HCT116 (cell line): ENCODE measurements around the gene GDPD3. TPM values are rescaled to one million over a fixed set of nuclear protein-coding genes. Genes with fewer than 3 reads are reported as not detected.

Experiments used
- ATAC-seq: fragments of 200-7000 bp; cut with Tn5 transposase; 2 replicates; pipeline ENCODE4 v1.9.1; 2020; ENCODE audit warnings: mild to moderate bottlenecking, moderate library complexity
- BruUV-seq: library from RNA; stranded (reverse); fragments of 400-500 nt; replicated peaks from 2 replicates; lab custom pipeline; 2021; lab: Mats Ljungman, UMichigan
- CTCF ChIA-PET: fragments of 300-600 bp; sonication (Branson Sonifier 250); formaldehyde crosslinking; loops from one replicate; lab custom pipeline; 2021; ENCODE audit warnings: antibody characterized with exemption; lab: Charles Lee
- POLR2A ChIA-PET: fragments of 300-600, 350-600 bp; sonication (Branson Sonifier 250); formaldehyde crosslinking; loops from one replicate; lab custom pipeline; 2021; ENCODE audit warnings: antibody characterized with exemption; lab: Charles Lee
- RAD21 ChIA-PET, 2 experiments: fragments of 300-600 bp; sonication (Branson Sonifier 250); formaldehyde crosslinking; loops; one replicate each; lab custom pipeline; 2023; ENCODE audit warnings: low total read pairs in 2 of 2; ENCODE audit not compliant: uncharacterized antibody in 2 of 2, unreplicated experiment in 2 of 2, low non-redundant PET in 1 of 2; lab: Charles Lee
- DNase-seq: peaks from one replicate; pipeline ENCODE4 v3.0.0-alpha.2; 2010; ENCODE audit warnings: low read depth, low spot score
- H2AFZ ChIP-seq: fragments of 200-600 bp; shearing (Covaris generic), sonication (generic); 2 replicates; pipeline ENCODE4 v1.6.1; 2017; ENCODE audit warnings: low read depth, mixed run types, mixed read lengths, antibody characterized with exemption, low read length; ENCODE audit not compliant: poor library complexity, severe bottlenecking
- H3K27ac ChIP-seq: 2 replicates; pipeline ENCODE4 v1.5.1; 2012; ENCODE audit warnings: low read depth, low read length
- H3K27me3 ChIP-seq: fragments of 200-600 bp; sonication (generic); 2 replicates; pipeline ENCODE4 v1.6.1; 2016; ENCODE audit warnings: mixed run types, low read length, mixed read lengths; ENCODE audit not compliant: insufficient read depth
- H3K36me3 ChIP-seq, 2 experiments: fragments of 200-500 bp in 1 of 2; fragments of 200-600 bp in 1 of 2; sonication (Bioruptor generic) in 1 of 2; sonication (generic) in 1 of 2; 2 replicates each; pipeline versions ENCODE4 v1.5.1 to v1.6.1; 2014 to 2016; ENCODE audit warnings: low read length in 2 of 2, inconsistent platforms in 1 of 2, mixed read lengths in 1 of 2, mixed run types in 1 of 2; ENCODE audit not compliant: insufficient read depth in 2 of 2, control insufficient read depth in 1 of 2
- H3K4me1 ChIP-seq, 2 experiments: fragments of 200-600 bp in 1 of 2; sonication (generic) in 1 of 2; 2 replicates each; pipeline versions ENCODE4 v1.5.1 to v1.6.1; 2012 to 2017; ENCODE audit warnings: low read length in 2 of 2, inconsistent platforms in 1 of 2, mild to moderate bottlenecking in 1 of 2, mixed read lengths in 1 of 2, mixed run types in 1 of 2, moderate library complexity in 1 of 2; ENCODE audit not compliant: insufficient read depth in 2 of 2, control insufficient read depth in 1 of 2
- H3K4me2 ChIP-seq: fragments of 200-600 bp; sonication (generic); 2 replicates; pipeline ENCODE4 v1.6.1; 2017; ENCODE audit warnings: mixed run types, low read length, mixed read lengths
- H3K4me3 ChIP-seq, 2 experiments: fragments of 200-600 bp in 1 of 2; sonication (generic) in 1 of 2; replicated peaks in 1 of 2; 2 replicates each; pipeline ENCODE4 v1.5.1; 2011 to 2016; ENCODE audit warnings: low read length in 2 of 2, control low read depth in 1 of 2, low read depth in 1 of 2, mild to moderate bottlenecking in 1 of 2, mixed read lengths in 1 of 2, mixed run types in 1 of 2
- H3K79me2 ChIP-seq: fragments of 200-600 bp; sonication (generic); 2 replicates; pipeline ENCODE4 v1.6.1; 2017; ENCODE audit warnings: mild to moderate bottlenecking, mixed run types, low read length, moderate library complexity, mixed read lengths; ENCODE audit not compliant: insufficient read depth
- H3K9ac ChIP-seq: fragments of 200-600 bp; sonication (generic); 2 replicates; pipeline ENCODE4 v1.6.1; 2016; ENCODE audit warnings: low read length, mixed read lengths
- H3K9me2 ChIP-seq: fragments of 200-600 bp; sonication (generic), shearing (Covaris generic); 2 replicates; pipeline ENCODE4 v1.6.1; 2017; ENCODE audit warnings: mixed run types, mild to moderate bottlenecking, moderate library complexity; ENCODE audit not compliant: insufficient read depth
- H3K9me3 ChIP-seq, 2 experiments: fragments of 200-500 bp in 1 of 2; fragments of 200-600 bp in 1 of 2; sonication (Bioruptor generic) in 1 of 2; sonication (generic) in 1 of 2; 2 replicates each; pipeline ENCODE4 v1.6.1; 2014 to 2017; ENCODE audit warnings: low read length in 2 of 2, mixed read lengths in 2 of 2, inconsistent platforms in 1 of 2, low read depth in 1 of 2, mild to moderate bottlenecking in 1 of 2, mixed run types in 1 of 2, moderate library complexity in 1 of 2; ENCODE audit not compliant: control insufficient read depth in 1 of 2, insufficient read depth in 1 of 2
- H4K20me1 ChIP-seq: fragments of 200-600 bp; sonication (generic), shearing (Covaris generic); 2 replicates; pipeline ENCODE4 v1.6.1; 2017; ENCODE audit warnings: mixed run types, mild to moderate bottlenecking, moderate library complexity; ENCODE audit not compliant: insufficient read depth
- CTCF ChIP-seq, 3 experiments: fragments of 200-600 bp in 1 of 3; sonication (generic) in 1 of 3; IDR thresholded peaks in 2 of 3; conservative IDR thresholded peaks in 1 of 3; 2 replicates each; pipeline ENCODE4 v1.5.1; 2012 to 2017; ENCODE audit warnings: low read depth in 2 of 3, low read length in 2 of 3, antibody characterized with exemption in 1 of 3, borderline replicate concordance in 1 of 3, control low read depth in 1 of 3, mild to moderate bottlenecking in 1 of 3, mixed read lengths in 1 of 3, mixed run types in 1 of 3, moderate library complexity in 1 of 3; ENCODE audit not compliant: insufficient read depth in 1 of 3
- ELF1 ChIP-seq: IDR thresholded peaks from 2 replicates; pipeline ENCODE4 v1.6.1; 2012; ENCODE audit warnings: low read depth, borderline replicate concordance
- POLR2A ChIP-seq: IDR thresholded peaks from 2 replicates; pipeline ENCODE4 v1.7.0; 2011; ENCODE audit warnings: borderline replicate concordance; ENCODE audit not compliant: insufficient read depth, insufficient read length; ENCODE audit errors: extremely low read depth
- POLR2AphosphoS5 ChIP-seq: IDR thresholded peaks from 2 replicates; pipeline ENCODE4 v1.6.1; 2011; ENCODE audit warnings: mild to moderate bottlenecking, low read depth, low read length, moderate library complexity
- RAD21 ChIP-seq: IDR thresholded peaks from 2 replicates; pipeline ENCODE4 v1.6.1; 2012; ENCODE audit warnings: low read depth, mild to moderate bottlenecking
- SIN3A ChIP-seq: IDR thresholded peaks from 2 replicates; pipeline ENCODE4 v1.6.1; 2012; ENCODE audit warnings: low read depth
- SP1 ChIP-seq: IDR thresholded peaks from 2 replicates; pipeline ENCODE4 v1.6.1; 2012; ENCODE audit warnings: low read depth
- YY1 ChIP-seq: IDR thresholded peaks from 2 replicates; pipeline ENCODE4 v1.6.1; 2011; ENCODE audit warnings: low read length, low read depth, moderate library complexity, mild to moderate bottlenecking; ENCODE audit not compliant: insufficient replicate concordance; ENCODE audit errors: extremely low read depth
- ZBTB33 ChIP-seq: IDR thresholded peaks from 2 replicates; pipeline ENCODE4 v1.6.1; 2011; ENCODE audit warnings: mild to moderate bottlenecking, low read length, moderate library complexity; ENCODE audit not compliant: insufficient replicate concordance; ENCODE audit errors: extremely low read depth
- ZNF274 ChIP-seq: fragments of 200-500 bp; sonication (Bioruptor generic); IDR thresholded peaks from 2 replicates; pipeline ENCODE4 v1.6.1; 2014; ENCODE audit warnings: mild to moderate bottlenecking, low read depth, low read length, inconsistent platforms
- intact Hi-C: fragments of 100-400 bp; cut with micrococcal nuclease; formaldehyde crosslinking; loops from 2 replicates; pipeline ENCODE4 v1.10.0; 2022
- total RNA-seq: library from RNA; stranded (reverse); gene quantifications from one replicate; pipeline ENCODE4 v1.2.1, GENCODE V29; 2021; ENCODE audit not compliant: unreplicated experiment

Gene GDPD3
- total RNA-seq, 1 experiment from 2014 or later = 7.0 TPM

DNA sequence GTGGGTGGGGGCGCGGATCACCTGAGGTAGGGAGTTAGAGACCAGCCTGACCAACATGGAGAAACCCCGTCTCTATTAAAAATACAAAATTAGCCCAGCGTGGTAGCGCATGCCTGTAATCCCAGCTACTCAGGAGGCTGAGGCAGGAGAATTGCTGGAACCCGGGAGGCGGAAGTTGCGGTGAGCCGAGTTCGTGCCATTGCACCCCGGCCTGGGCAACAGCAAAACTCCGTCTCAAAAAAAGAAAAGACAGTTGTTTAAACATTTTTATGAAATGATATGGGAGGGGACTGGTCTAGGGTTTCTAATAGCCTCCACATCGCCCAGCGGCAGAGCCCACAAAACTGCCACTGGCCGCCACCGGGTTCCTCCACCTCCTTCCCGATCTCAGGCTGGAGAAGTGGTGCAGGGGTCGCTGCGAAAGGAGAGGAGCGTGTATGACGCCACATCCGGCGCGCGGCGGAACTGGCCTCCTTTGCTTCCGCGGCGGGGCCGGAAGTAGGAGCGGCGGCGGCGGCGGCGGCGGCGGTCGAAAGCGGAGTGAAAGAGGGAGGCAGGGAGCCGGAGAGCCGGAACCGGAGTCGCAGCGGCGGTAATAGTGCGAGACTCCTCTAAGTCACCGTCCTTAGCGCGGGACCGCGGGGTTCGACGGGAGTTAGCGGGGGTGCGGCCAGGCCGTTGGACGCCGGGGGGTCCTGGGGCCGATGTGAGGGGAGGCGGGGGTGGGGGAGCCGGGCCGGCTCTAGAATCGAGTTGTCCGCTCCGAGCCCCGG is 37.6 kb downstream of the GDPD3 start, which contains the start of gene PPP4C:
PPP4C (plus strand) TSS at position 492 of the 773 bp plus-strand sequence. CDS start 384 bp downstream, outside the sequence.
- RAD21 ChIA-PET = no interaction called here
- TF ChIP-seq SP1 = 0 out of 2 replicates have a peak, but pooled peaks have one; percentile 15
- TF ChIP-seq ZNF274 = no peak
- TF ChIP-seq ZBTB33 = no peak
- no peak for TF ChIP-seq CTCF (IDR thresholded peaks at IDR 0.05 in 2 of 3, conservative IDR thresholded peaks at IDR 0.05 in 1 of 3; ENCODE audit: borderline replicate concordance in 1 of 3, insufficient read depth in 1 of 3, low read depth in 2 of 3, low read length in 2 of 3)
- peak; percentile 68 for TF ChIP-seq YY1
- peak; percentile 75 for TF ChIP-seq SIN3A
- no peak; the same call in 1 of the 2 replicates for TF ChIP-seq ELF1
- peak; percentile 99 for TF ChIP-seq POLR2AphosphoS5
- TF ChIP-seq RAD21 = no peak
- peak; percentile 88 for TF ChIP-seq POLR2A
- TF ChIP-seq, all 23 proteins: peak for 5
- Histone ChIP-seq H2AFZ (no peak within 1 kb of the TSS), H3K9me3 (no peaks in the 10 kb centered on the region), H3K4me1 (peaks cover 14 to 22% of the 10 kb centered on the region in 2 experiments; a peak in 3 of 4 replicates), H3K9ac (peak within 1 kb of the TSS; percentile 97), H3K36me3 (peaks cover 17 to 41% of the 10 kb centered on the region in 2 experiments), H3K27ac (peak within 1 kb of the TSS; percentile 80), H3K4me2 (peak within 1 kb of the TSS; percentile 90), H3K9me2 (no peaks in the 10 kb centered on the region), H3K79me2 (peaks cover 56% of the 10 kb centered on the region), H3K27me3 (no peaks in the 10 kb centered on the region), H4K20me1 (0 out of 2 replicates have a peak, but pooled peaks cover 9% of the 10 kb centered on the region), H3K4me3 (peak within 1 kb of the TSS; percentile 88 to 99)
- POLR2A ChIA-PET = interaction anchor here (0.9 to 2.1 kb wide), 3 partner anchors 10 to 18 kb away, joined by 3 to 12 read pairs (median 3); partner anchors contain the start of gene ALDOA
- ATAC-seq (peak; percentile 86), DNase-seq (peak; percentile 68)
- CTCF ChIA-PET = interaction anchor here (1.3 kb wide), 1 partner anchor 10 kb away, joined by 4 read pairs; the partner anchor contains the start of gene ALDOA
- TSS peak; percentile 97 for BruUV-seq
- intact Hi-C loops = no loop called here
